ENCODE results near the gene ESRP2. TPM values are rescaled to one million over a fixed set of nuclear protein-coding genes. Genes with fewer than 3 reads are reported as not detected.

Gene ESRP2
- total and polyA plus RNA-seq, 2 donors (not counting 3 experiments of a cell fraction or from before 2014, with no cell fraction given): 0.57 to 0.66 TPM

GRCh38 chr16:68242926-68243858 is 7.3 kb upstream of the ESRP2 start:
- Histone ChIP-seq H3K27me3 (ENCODE audit: control insufficient read depth in 2 of 2, insufficient read depth in 2 of 2, low read length in 2 of 2) (no peaks in the 10 kb centered on the region), H3K4me3 (replicated peaks in 1 of 3; ENCODE audit: insufficient read depth in 1 of 3, low read depth in 1 of 3, low read length in 3 of 3) (no peak overlapping the region), H3K79me2 (ENCODE audit: control insufficient read depth, insufficient read depth, low read length) (no peaks in the 10 kb centered on the region), H3K9me3 (replicated peaks; ENCODE audit: control insufficient read depth, insufficient read depth, low read length) (no peaks in the 10 kb centered on the region), H2AFZ (ENCODE audit: low read depth, low read length) (no peak overlapping the region), H3K4me2 (ENCODE audit: insufficient read depth, low read length) (no peak overlapping the region), H3K36me3 (ENCODE audit: control insufficient read depth in 2 of 2, extremely low read depth in 1 of 2, insufficient read depth in 2 of 2, low read length in 2 of 2) (no peaks in the 10 kb centered on the region), H3K9ac (replicated peaks; ENCODE audit: extremely low read depth, insufficient read depth, low read length) (no peak overlapping the region), H3K9me1 (replicated peaks; ENCODE audit: control insufficient read depth, extremely low read depth, insufficient read depth, low read length) (no peaks in the 10 kb centered on the region), H4K20me1 (replicated peaks; ENCODE audit: control insufficient read depth, extremely low read depth, insufficient read depth, low read length) (no peaks in the 10 kb centered on the region), H3K4me1 (ENCODE audit: control insufficient read depth, extremely low read depth, insufficient read depth, low read length) (peaks cover 9% of the 10 kb centered on the region), H3K27ac (ENCODE audit: insufficient read depth, low read depth, low read length) (no peak overlapping the region)
- intact Hi-C loops (cut with micrococcal nuclease) (no loop called here), dilution Hi-C loops (cut with MboI; ENCODE audit: extremely low pct_ligation_motif_present, low sequenced_read_pairs) (no loop called here)
- CTCF ChIA-PET: interaction anchor here (0.6 to 1.7 kb wide), 6 partner anchors 19 to 484 kb away, joined by 3 to 8 read pairs (median 4); partner anchors contain the start of gene SLC7A6
- no peak for DNase-seq (ENCODE audit: low read depth, low spot score)
- POLR2A ChIA-PET: interaction anchor here (1.5 kb wide), 1 partner anchor 21 kb away, joined by 11 read pairs; the partner anchor contains the start of gene SLC7A6
- no TSS peak for BruUV-seq (replicated peaks)
- TF ChIP-seq FOS (IDR thresholded peaks at IDR 0.05; ENCODE audit: borderline replicate concordance, insufficient read depth, low read length) (no peak), POLR2AphosphoS5 (IDR thresholded peaks at IDR 0.05; ENCODE audit: insufficient read depth, low read depth, low read length) (no peak), POLR2A (IDR thresholded peaks at IDR 0.05; ENCODE audit: low read depth, low read length) (no peak), EZH2 (IDR thresholded peaks at IDR 0.05; ENCODE audit: borderline replicate concordance, low read depth, low read length, severe bottlenecking) (no peak), GATA2 (IDR thresholded peaks at IDR 0.05; ENCODE audit: insufficient read depth, insufficient read length, low read depth, low read length) (no peak), JUN (IDR thresholded peaks at IDR 0.05; ENCODE audit: borderline replicate concordance, insufficient read depth, insufficient read length, low read depth) (no peak), MAX (IDR thresholded peaks at IDR 0.05; ENCODE audit: insufficient read depth, insufficient read length) (no peak), MYC (IDR thresholded peaks at IDR 0.05; ENCODE audit: low read depth, low read length) (no peak)
- TF ChIP-seq, protein P1, sequence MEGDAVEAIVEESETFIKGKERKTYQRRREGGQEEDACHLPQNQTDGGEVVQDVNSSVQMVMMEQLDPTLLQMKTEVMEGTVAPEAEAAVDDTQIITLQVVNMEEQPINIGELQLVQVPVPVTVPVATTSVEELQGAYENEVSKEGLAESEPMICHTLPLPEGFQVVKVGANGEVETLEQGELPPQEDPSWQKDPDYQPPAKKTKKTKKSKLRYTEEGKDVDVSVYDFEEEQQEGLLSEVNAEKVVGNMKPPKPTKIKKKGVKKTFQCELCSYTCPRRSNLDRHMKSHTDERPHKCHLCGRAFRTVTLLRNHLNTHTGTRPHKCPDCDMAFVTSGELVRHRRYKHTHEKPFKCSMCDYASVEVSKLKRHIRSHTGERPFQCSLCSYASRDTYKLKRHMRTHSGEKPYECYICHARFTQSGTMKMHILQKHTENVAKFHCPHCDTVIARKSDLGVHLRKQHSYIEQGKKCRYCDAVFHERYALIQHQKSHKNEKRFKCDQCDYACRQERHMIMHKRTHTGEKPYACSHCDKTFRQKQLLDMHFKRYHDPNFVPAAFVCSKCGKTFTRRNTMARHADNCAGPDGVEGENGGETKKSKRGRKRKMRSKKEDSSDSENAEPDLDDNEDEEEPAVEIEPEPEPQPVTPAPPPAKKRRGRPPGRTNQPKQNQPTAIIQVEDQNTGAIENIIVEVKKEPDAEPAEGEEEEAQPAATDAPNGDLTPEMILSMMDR (IDR thresholded peaks at IDR 0.05; ENCODE audit: extremely low read depth in 1 of 2, insufficient read depth in 1 of 2, low read depth in 1 of 2, low read length in 2 of 2): no peak
- FAIRE-seq: no peak
